IMR-90 (cell line): Measurements from ENCODE around the gene NCOA3. TPM values are rescaled to one million over a fixed set of nuclear protein-coding genes. Genes with fewer than 3 reads are reported as not detected.

Experiments used
- ATAC-seq: fragments of 200-7000 bp; cut with Tn5 transposase; 2 replicates; pipeline ENCODE4 v1.9.1; 2020; ENCODE audit warnings: low read depth, mild to moderate bottlenecking, moderate library complexity
- BruUV-seq: library from RNA; stranded (reverse); fragments of 400-500 nt; replicated peaks from 2 replicates; lab custom pipeline; 2021; lab: Mats Ljungman, UMichigan
- CTCF ChIA-PET: fragments of 300-600 bp; formaldehyde crosslinking; extraction: SDS; loops from one replicate; lab custom pipeline; 2021; ENCODE audit warnings: antibody characterized with exemption; lab: Yijun Ruan, JAX
- POLR2A ChIA-PET: fragments of 300-600 bp; sonication (Branson Sonifier 250); formaldehyde crosslinking; loops from one replicate; lab custom pipeline; 2022; ENCODE audit warnings: antibody characterized with exemption; ENCODE audit not compliant: unreplicated experiment; lab: Charles Lee
- DNase-seq: peaks from one replicate; pipeline ENCODE4 v3.0.0; 2013
- H2AFZ ChIP-seq: replicated peaks from 2 replicates; pipeline ENCODE3; 2013; ENCODE audit warnings: low read length, mild to moderate bottlenecking; ENCODE audit not compliant: poor library complexity
- H2AK5ac ChIP-seq: 2 replicates; pipeline ENCODE4 v1.6.1; 2013; ENCODE audit warnings: low read depth, low read length, inconsistent platforms
- H2AK9ac ChIP-seq: replicated peaks from 2 replicates; pipeline ENCODE3; 2013; ENCODE audit warnings: mild to moderate bottlenecking, low read depth, low read length, moderate library complexity; ENCODE audit not compliant: poor library complexity
- H2BK120ac ChIP-seq: 2 replicates; pipeline ENCODE4 v1.6.1; 2013; ENCODE audit warnings: low read depth, low read length, inconsistent platforms
- H2BK15ac ChIP-seq: 3 replicates; pipeline ENCODE4 v1.6.1; 2013; ENCODE audit warnings: low read depth, low read length, inconsistent platforms
- H2BK20ac ChIP-seq: 2 replicates; pipeline ENCODE4 v1.6.1; 2013; ENCODE audit warnings: low read depth, mild to moderate bottlenecking, inconsistent platforms, low read length, moderate library complexity
- H2BK5ac ChIP-seq: 2 replicates; pipeline ENCODE4 v1.6.1; 2013; ENCODE audit warnings: mild to moderate bottlenecking, low read depth, low read length, inconsistent platforms; ENCODE audit not compliant: poor library complexity, severe bottlenecking
- H3K14ac ChIP-seq: replicated peaks from 2 replicates; pipeline ENCODE4 v1.6.1; 2013; ENCODE audit warnings: low read depth, low read length, inconsistent platforms
- H3K18ac ChIP-seq: 2 replicates; pipeline ENCODE4 v1.6.1; 2013; ENCODE audit warnings: low read depth, low read length, control low read depth
- H3K23ac ChIP-seq: 2 replicates; pipeline ENCODE4 v1.6.1; 2013; ENCODE audit warnings: low read depth, low read length, inconsistent platforms
- H3K27ac ChIP-seq: 2 replicates; pipeline ENCODE4 v1.5.1; 2013; ENCODE audit warnings: mild to moderate bottlenecking, control low read depth, low read length; ENCODE audit not compliant: insufficient read depth
- H3K27me3 ChIP-seq: 2 replicates; pipeline ENCODE4 v1.6.1; 2013; ENCODE audit warnings: low read length; ENCODE audit not compliant: control insufficient read depth, insufficient read depth
- H3K36me3 ChIP-seq: 2 replicates; pipeline ENCODE4 v1.6.1; 2013; ENCODE audit warnings: low read length, mixed read lengths; ENCODE audit not compliant: control insufficient read depth, insufficient read depth
- H3K4ac ChIP-seq: 2 replicates; pipeline ENCODE4 v1.6.1; 2013; ENCODE audit warnings: low read depth, low read length, inconsistent platforms
- H3K4me1 ChIP-seq: 2 replicates; pipeline ENCODE4 v1.6.1; 2013; ENCODE audit warnings: low read length, mixed read lengths; ENCODE audit not compliant: control insufficient read depth, insufficient read depth
- H3K4me2 ChIP-seq: 2 replicates; pipeline ENCODE4 v1.6.1; 2013; ENCODE audit warnings: low read depth, mild to moderate bottlenecking, control low read depth, low read length, moderate library complexity
- H3K4me3 ChIP-seq: 2 replicates; pipeline ENCODE4 v1.5.1; 2013; ENCODE audit warnings: low read depth, mild to moderate bottlenecking, control low read depth, low read length, moderate library complexity; ENCODE audit not compliant: insufficient read depth
- H3K56ac ChIP-seq: 2 replicates; pipeline ENCODE4 v1.6.1; 2013; ENCODE audit warnings: low read length, inconsistent platforms; ENCODE audit not compliant: insufficient read depth; ENCODE audit errors: extremely low read depth
- H3K79me1 ChIP-seq, 2 experiments: 2 replicates each; pipeline ENCODE4 v1.6.1; 2013; ENCODE audit warnings: low read length in 2 of 2, inconsistent platforms in 1 of 2, low read depth in 1 of 2
- H3K9ac ChIP-seq: 2 replicates; pipeline ENCODE4 v1.6.1; 2013; ENCODE audit warnings: low read depth, low read length, control low read depth
- H3K9me1 ChIP-seq: 2 replicates; pipeline ENCODE4 v1.6.1; 2013; ENCODE audit warnings: low read length, inconsistent platforms; ENCODE audit not compliant: insufficient read depth
- H3K9me3 ChIP-seq: 2 replicates; pipeline ENCODE4 v1.6.1; 2013; ENCODE audit warnings: low read length; ENCODE audit not compliant: control insufficient read depth, insufficient read depth
- H4K20me1 ChIP-seq: 2 replicates; pipeline ENCODE4 v1.6.1; 2013; ENCODE audit warnings: low read length, inconsistent platforms; ENCODE audit not compliant: insufficient read depth
- H4K5ac ChIP-seq: 2 replicates; pipeline ENCODE4 v1.6.1; 2013; ENCODE audit warnings: mild to moderate bottlenecking, low read depth, low read length, control low read depth
- H4K8ac ChIP-seq, 2 experiments: 2 replicates each; pipeline ENCODE4 v1.6.1; 2013; ENCODE audit warnings: low read depth in 2 of 2, low read length in 2 of 2, control low read depth in 1 of 2, inconsistent platforms in 1 of 2
- H4K91ac ChIP-seq: 2 replicates; pipeline ENCODE4 v1.6.1; 2013; ENCODE audit warnings: low read depth, low read length, inconsistent platforms; ENCODE audit not compliant: insufficient read depth
- CEBPB ChIP-seq: IDR thresholded peaks from 2 replicates; pipeline ENCODE4 v1.6.1; 2012; ENCODE audit warnings: low read depth, low read length, improper control_type of control experiment
- CHD1 ChIP-seq: IDR thresholded peaks from 2 replicates; pipeline ENCODE4 v1.6.1; 2012; ENCODE audit warnings: low read depth, low read length, improper control_type of control experiment
- MAFK ChIP-seq: IDR thresholded peaks from 2 replicates; pipeline ENCODE4 v1.6.1; 2012; ENCODE audit warnings: low read depth, low read length, improper control_type of control experiment
- MAZ ChIP-seq: IDR thresholded peaks from 2 replicates; pipeline ENCODE4 v1.6.1; 2012; ENCODE audit warnings: low read depth, mild to moderate bottlenecking, low read length, improper control_type of control experiment, moderate library complexity, borderline replicate concordance
- MXI1 ChIP-seq: IDR thresholded peaks from 2 replicates; pipeline ENCODE4 v1.6.1; 2012; ENCODE audit warnings: low read depth, mild to moderate bottlenecking, low read length, moderate library complexity, borderline replicate concordance
- POLR2A ChIP-seq: IDR thresholded peaks from 2 replicates; pipeline ENCODE4 v1.6.1; 2012; ENCODE audit warnings: mild to moderate bottlenecking, low read depth, low read length
- RCOR1 ChIP-seq: IDR thresholded peaks from 2 replicates; pipeline ENCODE4 v1.6.1; 2012; ENCODE audit warnings: mild to moderate bottlenecking, low read length, improper control_type of control experiment; ENCODE audit not compliant: insufficient replicate concordance
- RFX5 ChIP-seq: IDR thresholded peaks from 2 replicates; pipeline ENCODE4 v1.8.0; 2012; ENCODE audit warnings: low read depth, mild to moderate bottlenecking, low read length, moderate library complexity
- WGBS, 2 experiments: methylation state at CpG; one replicate each; pipeline versions ENCODE4 v1.1.5 to v1.1.7; 2013; ENCODE audit warnings: missing lambda C conversion rate in 2 of 2; ENCODE audit not compliant: insufficient read length in 1 of 2; ENCODE audit errors: extremely low coverage in 2 of 2; 5-methylcytosine and 5-hydroxymethylcytosine counted together
- dilution Hi-C: fragments of 300-500 bp; cut with HindIII; formaldehyde crosslinking; loops from one replicate; pipeline ENCODE4 v1.14.3; 2018; ENCODE audit warnings: low sequenced_read_pairs; ENCODE audit not compliant: unreplicated experiment
- in situ Hi-C: fragments of 300-500 bp; cut with MboI; formaldehyde crosslinking; loops from 3 replicates; pipeline ENCODE4 v1.14.3; 2019; ENCODE audit warnings: low sequenced_read_pairs, inconsistent platforms, mixed read lengths
- intact Hi-C: fragments of 100-400 bp; cut with micrococcal nuclease; formaldehyde crosslinking; loops from 2 replicates; pipeline ENCODE4 v1.10.0; 2022
- polyA plus RNA-seq, 3 experiments: library from polyadenylated mRNA; depleted of rRNA; stranded (reverse); fragments of >200 nt; gene quantifications; 2 replicates each; pipeline ENCODE4 v1.2.3, GENCODE V29; 2012; ENCODE audit warnings: low replicate concordance in 1 of 3
- total RNA-seq: library from RNA; depleted of rRNA; stranded (reverse); fragments of >200 nt; gene quantifications from 2 replicates; pipeline ENCODE4 v1.2.3, GENCODE V29; 2012
- TF ChIP-seq, protein P1 (sequence below): fragments of 150-350 bp; IDR thresholded peaks from 2 replicates; pipeline ENCODE4 v1.6.1; 2017; ENCODE audit warnings: mild to moderate bottlenecking, antibody characterized with exemption, low read length, low read depth

NCOA3 gene
- total and polyA plus RNA-seq, 2 of the 4 experiments (the other 2 are of a cell fraction), result 8.8 to 29.0 TPM

DNA sequence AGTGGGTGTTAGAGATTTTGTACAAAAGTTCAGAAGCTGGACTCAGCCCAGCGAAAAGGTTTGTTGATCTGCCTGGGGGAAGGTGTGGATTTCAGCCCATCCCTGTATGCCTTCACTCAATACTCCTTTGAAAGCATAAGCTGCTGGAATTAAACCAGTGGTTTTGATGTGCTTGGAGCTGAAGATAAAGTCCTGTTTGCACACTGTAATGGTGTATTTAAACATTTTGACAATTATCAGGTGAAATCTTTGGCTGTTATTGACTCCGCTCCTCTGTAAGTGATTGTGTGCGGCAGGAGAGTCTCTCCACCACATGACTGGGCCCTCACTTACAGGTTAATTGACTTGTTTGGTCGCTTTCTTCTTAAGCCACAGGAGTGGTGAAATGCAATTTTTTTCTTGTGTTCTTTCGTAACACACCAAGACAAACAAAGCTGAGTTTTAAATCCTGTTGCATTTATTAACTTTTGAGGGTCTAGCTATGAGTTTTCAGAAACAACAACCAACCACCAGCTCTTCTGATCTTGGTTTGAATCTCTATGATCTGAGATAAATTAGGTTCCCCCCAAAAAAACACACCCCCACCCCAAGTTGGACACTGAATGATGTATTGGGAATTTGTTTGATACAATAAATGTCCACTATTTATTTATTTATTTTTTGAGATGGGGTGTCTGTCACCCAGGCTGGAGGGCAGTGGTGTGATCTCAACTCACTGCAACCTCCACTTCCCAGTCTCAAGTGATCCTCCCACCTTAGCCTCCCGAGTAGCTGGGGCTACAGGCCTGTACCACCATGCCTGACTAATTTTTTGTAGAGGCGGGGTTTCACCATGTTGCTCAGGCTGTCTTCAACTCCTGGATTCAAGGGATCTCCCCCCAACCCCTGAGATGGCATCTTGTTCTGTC lies 46.3 kb upstream of the NCOA3 start:
- no peak for ATAC-seq
- H3K14ac ChIP-seq, result no peak overlapping the region
- H3K18ac ChIP-seq, result no peak overlapping the region
- H3K4ac ChIP-seq, result no peak overlapping the region
- no peak overlapping the region for H2AK5ac ChIP-seq
- H3K27ac ChIP-seq, result no peak overlapping the region
- no peak overlapping the region for H2BK120ac ChIP-seq
- dilution Hi-C loops, result no loop called here
- whole genome bisulfite sequencing, 2 experiments, result no CpG with 5 or more reads among the region's 7 CpGs
- H3K27me3 ChIP-seq, result no peaks in the 10 kb centered on the region
- no peaks in the 10 kb centered on the region; the same call in 1 of the 2 replicates for H3K4me1 ChIP-seq
- no peak overlapping the region for H3K23ac ChIP-seq
- H4K5ac ChIP-seq, result no peak overlapping the region
- no peaks in the 10 kb centered on the region for H3K36me3 ChIP-seq
- H3K9me1 ChIP-seq, result peaks cover 3% of the 10 kb centered on the region; the same call in 1 of the 2 replicates
- H3K4me2 ChIP-seq, result no peak overlapping the region
- H2BK5ac ChIP-seq, result no peak overlapping the region
- no peaks in the 10 kb centered on the region for H4K20me1 ChIP-seq
- in situ Hi-C loops, result no loop called here
- no peak for DNase-seq
- POLR2A ChIA-PET, result no interaction called here
- no peak for TF ChIP-seq CHD1
- no peak for TF ChIP-seq MAFK
- TF ChIP-seq CEBPB, result no peak
- TF ChIP-seq POLR2A, result no peak
- TF ChIP-seq RCOR1, result no peak
- no peak for TF ChIP-seq MAZ
- TF ChIP-seq, protein P1, sequence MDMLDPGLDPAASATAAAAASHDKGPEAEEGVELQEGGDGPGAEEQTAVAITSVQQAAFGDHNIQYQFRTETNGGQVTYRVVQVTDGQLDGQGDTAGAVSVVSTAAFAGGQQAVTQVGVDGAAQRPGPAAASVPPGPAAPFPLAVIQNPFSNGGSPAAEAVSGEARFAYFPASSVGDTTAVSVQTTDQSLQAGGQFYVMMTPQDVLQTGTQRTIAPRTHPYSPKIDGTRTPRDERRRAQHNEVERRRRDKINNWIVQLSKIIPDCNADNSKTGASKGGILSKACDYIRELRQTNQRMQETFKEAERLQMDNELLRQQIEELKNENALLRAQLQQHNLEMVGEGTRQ, result no peak
- TF ChIP-seq MXI1, result no peak
- TF ChIP-seq RFX5, result no peak
- CTCF ChIA-PET, result interaction anchor here (1.1 kb wide), 1 partner anchor 8 kb away, joined by 4 read pairs; no protein-coding TSS in a partner anchor
- no peak overlapping the region for H3K4me3 ChIP-seq
- H4K8ac ChIP-seq, result no peak overlapping the region
- H2AFZ ChIP-seq, result no peak overlapping the region
- H2BK15ac ChIP-seq, result no peak overlapping the region
- H3K56ac ChIP-seq, result no peak overlapping the region
- peaks cover 12% of the 10 kb centered on the region for H3K9me3 ChIP-seq
- H3K79me1 ChIP-seq, result no peaks in the 10 kb centered on the region
- BruUV-seq, result no TSS peak
- no peak overlapping the region for H2BK20ac ChIP-seq
- no peak overlapping the region for H2AK9ac ChIP-seq
- intact Hi-C loops, result no loop called here
- no peak overlapping the region for H3K9ac ChIP-seq
- H4K91ac ChIP-seq, result no peak overlapping the region
